ENCODE measurements around the gene PCNX1. TPM values are rescaled to one million over a fixed set of nuclear protein-coding genes. Genes with fewer than 3 reads are reported as not detected.

PCNX1 gene
- total RNA-seq, 1 experiment from 2014 or later, result 48.0 TPM

DNA sequence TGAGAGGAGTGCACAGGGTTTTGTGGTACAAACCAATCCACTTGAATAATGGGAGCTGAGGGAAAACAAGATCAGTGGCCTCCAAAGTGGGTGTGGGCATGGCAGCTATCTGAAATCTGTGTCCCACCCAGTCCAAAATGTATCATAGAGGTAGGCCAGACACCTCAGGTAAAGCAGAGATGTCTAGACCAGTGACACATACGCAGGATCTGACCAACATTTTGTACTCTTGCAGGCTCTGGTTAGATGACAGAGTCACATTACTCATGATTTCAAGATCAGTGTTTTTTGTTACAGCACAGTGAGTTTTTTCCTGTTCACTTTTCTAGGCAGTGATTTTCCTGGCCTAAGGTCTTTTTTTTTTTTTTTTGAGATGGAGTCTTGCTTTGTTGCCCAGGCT is 211.8 kb downstream of the PCNX1 start:
- Histone ChIP-seq H3K14ac (ENCODE audit: insufficient read depth, low read length) (no peak overlapping the region), H2BK15ac (ENCODE audit: low read depth, low read length) (peak overlapping the region; percentile 24; the same call in 1 of the 2 replicates), H4K8ac (replicated peaks; ENCODE audit: insufficient read length, low read depth, low read length) (no peak overlapping the region), H3K4ac (ENCODE audit: low read depth, low read length) (no peak overlapping the region), H2AFZ (ENCODE audit: low read length) (no peak overlapping the region), H3K27me3 (ENCODE audit: insufficient read depth, low read length) (no peaks in the 10 kb centered on the region), H3K27ac (ENCODE audit: insufficient read length, low read depth, low read length) (no peak overlapping the region), H3K4me2 (ENCODE audit: insufficient read depth, insufficient read length, low read length) (no peak overlapping the region), H4K20me1 (ENCODE audit: control insufficient read depth, insufficient read depth, insufficient read length) (no peaks in the 10 kb centered on the region), H4K91ac (ENCODE audit: insufficient read length, low read depth, low read length) (no peak overlapping the region), H2BK5ac (ENCODE audit: insufficient read length, low read length) (no peak overlapping the region), H4K5ac (ENCODE audit: insufficient read length, low read depth, low read length) (no peak overlapping the region), H2BK20ac (ENCODE audit: low read depth, low read length, poor library complexity, severe bottlenecking) (no peak overlapping the region), H3K9me3 (ENCODE audit: control insufficient read depth, low read depth, low read length) (peaks cover 7% of the 10 kb centered on the region), H3T11ph (ENCODE audit: low read length) (no peak overlapping the region), H2BK12ac (ENCODE audit: insufficient read length, low read depth, low read length) (no peak overlapping the region), H3K23me2 (ENCODE audit: insufficient read length, low read depth, low read length, poor library complexity, severe bottlenecking) (no peaks in the 10 kb centered on the region), H2BK120ac (ENCODE audit: low read depth, low read length, poor library complexity, severe bottlenecking) (no peak overlapping the region), H3K4me1 (ENCODE audit: insufficient read depth, low read length) (no peaks in the 10 kb centered on the region), H3K23ac (ENCODE audit: insufficient read length, low read depth, low read length) (no peak overlapping the region), H2AK5ac (ENCODE audit: insufficient read length, low read length) (no peak overlapping the region), H3K18ac (ENCODE audit: insufficient read length, low read depth, low read length) (no peak overlapping the region), H3K79me2 (ENCODE audit: insufficient read depth, low read length) (no peaks in the 10 kb centered on the region), H3K9ac (ENCODE audit: extremely low read depth, insufficient read length, low read length) (no peak overlapping the region), H3K79me1 (ENCODE audit: insufficient read depth, low read depth, low read length, poor library complexity, severe bottlenecking) (no peaks in the 10 kb centered on the region), H3K56ac (ENCODE audit: insufficient read length, low read depth, low read length) (no peak overlapping the region)
- Mint-ChIP-seq H3K9me3 (peaks cover 26 to 28% of the 10 kb centered on the region in 2 experiments), H3K27ac (peak overlapping the region in 1 of 3 experiments; percentile 21; a peak in 1 of 7 replicates), H3K4me1 (peaks cover 6 to 10% of the 10 kb centered on the region in 2 experiments), H3K36me3 (ENCODE audit: insufficient read depth in 1 of 3, low read depth in 3 of 3) (peaks cover 10 to 25% (median 11%) of the 10 kb centered on the region in 3 experiments), H3K27me3 (ENCODE audit: low read depth) (no peaks in the 10 kb centered on the region), H3K4me3 (no peak overlapping the region; a peak in 1 of 5 replicates)
- no peak for DNase-seq
- no peak for TF ChIP-seq CTCF (conservative IDR thresholded peaks at IDR 0.05)
- WGBS (ENCODE audit: extremely low coverage, insufficient read length, low lambda C conversion rate), result no CpG with 5 or more reads among the region's 1 CpG

All from H9 (cell line).